Fibroblast of skin of right biceps (primary cell): Measurements from ENCODE around the gene ATP1A4.
A peak's percentile ranks its signal among the peaks of the same experiment; 100 is the strongest.
"Not testable (repeated sequence)": the region's sequence is repeated elsewhere in the genome, so short reads cannot be mapped to it uniquely, and the experiment has no call there.

Source experiments
- DNase-seq: peaks from one replicate; pipeline ENCODE4 v3.0.0-alpha.2; 2013

Gene ATP1A4

DNA sequence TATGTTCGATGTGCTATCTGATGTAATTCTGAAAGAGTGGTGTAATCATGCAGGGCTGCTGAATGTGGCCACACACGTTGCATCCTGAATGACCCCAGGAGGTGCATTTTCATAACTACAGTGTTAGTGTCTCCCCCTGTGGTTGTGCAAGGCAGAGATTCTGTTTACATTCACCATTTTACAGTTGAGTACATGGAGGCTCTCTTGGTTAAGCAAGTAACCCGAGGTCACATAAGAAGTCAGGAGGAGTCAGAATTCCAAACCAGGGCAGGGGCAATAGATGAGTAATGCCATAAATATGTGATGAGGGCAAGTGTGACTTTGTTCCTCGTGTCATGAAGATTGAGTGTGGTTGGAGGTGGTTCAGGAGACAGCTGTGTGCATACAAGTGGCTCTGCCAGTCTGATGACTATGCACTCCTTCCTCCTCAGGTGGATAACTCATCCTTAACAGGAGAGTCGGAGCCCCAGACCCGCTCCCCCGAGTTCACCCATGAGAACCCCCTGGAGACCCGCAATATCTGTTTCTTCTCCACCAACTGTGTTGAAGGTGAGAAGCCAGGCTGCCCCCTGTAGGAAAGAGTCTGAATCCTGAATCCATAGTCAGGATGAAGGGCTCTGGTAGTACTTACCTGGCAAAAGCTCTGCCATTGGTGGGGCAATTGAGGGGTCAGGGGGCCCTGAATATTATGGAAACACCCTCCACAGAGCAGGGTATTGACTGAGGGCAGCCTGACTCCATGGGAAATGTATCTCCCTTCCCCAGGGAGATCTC is 26.5 kb upstream of the ATP1A4 start:
- DNase-seq, result peak; percentile 79

DNA sequence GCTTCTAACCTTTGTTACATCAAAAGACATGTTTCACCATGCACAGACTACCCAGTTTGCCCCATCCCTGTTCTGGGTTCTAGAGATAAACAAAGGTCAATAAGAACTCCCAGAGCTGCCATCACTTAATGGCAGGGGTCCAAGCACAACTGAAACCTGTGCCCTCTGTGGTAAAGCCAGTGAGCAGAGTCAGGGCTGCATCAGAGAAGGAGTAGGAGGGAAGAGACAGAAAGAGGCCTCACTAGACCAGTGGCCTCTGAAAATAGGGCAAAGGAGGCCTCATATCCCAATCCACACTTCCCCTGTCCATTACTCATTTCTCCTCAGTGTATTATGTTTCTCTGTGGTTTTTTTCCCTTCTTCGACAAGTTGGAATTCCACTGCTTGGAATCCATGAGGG is 25.7 kb upstream of the ATP1A4 start:
- peak; percentile 33 for DNase-seq

DNA sequence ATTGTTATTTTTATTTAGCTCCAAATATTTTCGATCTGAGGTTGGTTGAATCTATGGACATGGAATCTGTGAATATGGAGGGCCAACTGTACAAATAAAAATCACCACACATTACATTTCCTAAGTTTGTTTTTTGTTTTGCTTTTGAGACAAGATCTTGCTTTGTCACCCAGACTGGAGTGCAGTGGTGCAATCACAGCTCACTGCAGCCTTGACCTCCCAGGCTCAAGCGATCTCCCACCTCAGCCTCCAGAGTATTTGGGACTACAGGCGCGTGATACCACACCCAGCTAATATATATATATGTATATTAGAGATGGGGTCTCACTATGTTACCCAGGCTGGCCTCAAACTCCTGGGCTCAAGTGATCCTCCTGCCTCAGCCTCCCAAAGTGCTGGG is 25.1 kb upstream of the ATP1A4 start:
- DNase-seq, result not testable (repeated sequence)

DNA sequence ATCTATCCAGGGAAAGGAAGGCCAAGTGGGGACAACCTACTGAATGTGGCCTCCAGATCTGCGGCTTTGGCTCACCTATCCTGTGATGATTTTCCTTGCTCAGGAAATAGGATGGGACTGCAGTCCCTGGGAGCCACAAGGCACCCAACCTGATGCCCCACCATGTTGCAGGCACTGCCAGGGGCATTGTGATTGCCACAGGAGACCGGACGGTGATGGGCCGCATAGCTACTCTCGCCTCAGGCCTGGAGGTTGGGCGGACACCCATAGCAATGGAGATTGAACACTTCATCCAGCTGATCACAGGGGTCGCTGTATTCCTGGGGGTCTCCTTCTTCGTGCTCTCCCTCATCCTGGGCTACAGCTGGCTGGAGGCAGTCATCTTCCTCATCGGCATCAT is 24.0 kb upstream of the ATP1A4 start:
- DNase-seq, result no peak

DNA sequence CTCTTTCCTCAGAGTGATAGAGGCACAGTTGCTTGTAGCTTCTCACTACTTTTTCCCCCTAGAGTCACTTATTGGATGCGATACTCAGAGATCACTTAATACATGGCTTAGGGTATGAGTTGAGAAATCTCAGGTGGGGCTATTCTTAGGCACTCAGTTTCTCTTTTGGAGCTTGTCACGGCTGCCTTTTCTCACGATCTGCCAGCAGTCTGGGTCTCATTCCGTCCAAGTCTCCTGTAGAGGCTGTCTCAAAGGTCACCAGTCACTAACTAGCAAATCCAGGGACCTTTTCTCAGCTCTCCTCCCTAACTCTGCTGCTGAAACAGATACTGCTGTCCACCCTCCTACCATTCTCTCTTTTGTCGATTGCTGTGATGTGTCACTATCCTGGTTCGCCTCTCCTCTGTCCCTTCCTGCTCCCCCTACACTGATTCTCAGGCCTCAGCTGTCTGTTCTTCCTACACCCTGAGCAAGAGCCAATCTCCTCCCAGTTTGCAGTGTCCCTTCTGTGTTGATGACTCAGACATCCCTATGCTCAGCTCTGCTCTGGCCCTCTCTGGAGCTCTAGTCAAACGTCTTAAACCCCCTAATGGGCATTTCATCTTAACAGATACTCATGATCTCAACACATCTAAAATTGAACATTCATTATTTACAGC is 23.4 kb upstream of the ATP1A4 start:
- peak; percentile 49 for DNase-seq

DNA sequence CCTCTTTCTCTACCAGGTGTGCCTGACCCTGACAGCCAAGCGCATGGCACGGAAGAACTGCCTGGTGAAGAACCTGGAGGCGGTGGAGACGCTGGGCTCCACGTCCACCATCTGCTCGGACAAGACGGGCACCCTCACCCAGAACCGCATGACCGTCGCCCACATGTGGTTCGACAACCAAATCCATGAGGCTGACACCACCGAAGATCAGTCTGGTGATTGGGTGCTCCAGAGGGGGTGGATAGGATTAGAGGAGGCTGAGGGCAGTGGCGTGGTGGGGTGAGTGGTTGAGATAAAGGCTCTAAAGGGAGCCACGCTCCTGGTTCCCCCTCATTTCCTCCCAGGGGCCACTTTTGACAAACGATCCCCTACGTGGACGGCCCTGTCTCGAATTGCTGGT is 22.8 kb upstream of the ATP1A4 start:
- DNase-seq, result no peak

DNA sequence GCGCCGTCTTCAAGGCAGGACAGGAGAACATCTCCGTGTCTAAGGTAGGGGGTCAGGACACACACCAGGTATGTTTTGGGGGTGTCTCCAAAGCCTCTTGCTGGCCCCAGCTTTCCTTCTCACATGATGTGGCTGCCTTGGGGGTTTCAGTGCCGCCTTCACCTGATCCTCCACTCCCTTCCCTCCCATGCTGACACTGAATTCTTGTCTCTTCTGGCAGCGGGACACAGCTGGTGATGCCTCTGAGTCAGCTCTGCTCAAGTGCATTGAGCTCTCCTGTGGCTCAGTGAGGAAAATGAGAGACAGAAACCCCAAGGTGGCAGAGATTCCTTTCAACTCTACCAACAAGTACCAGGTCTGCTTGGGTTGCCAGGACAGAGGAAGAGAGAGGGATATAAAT is 22.4 kb upstream of the ATP1A4 start:
- no peak for DNase-seq

DNA sequence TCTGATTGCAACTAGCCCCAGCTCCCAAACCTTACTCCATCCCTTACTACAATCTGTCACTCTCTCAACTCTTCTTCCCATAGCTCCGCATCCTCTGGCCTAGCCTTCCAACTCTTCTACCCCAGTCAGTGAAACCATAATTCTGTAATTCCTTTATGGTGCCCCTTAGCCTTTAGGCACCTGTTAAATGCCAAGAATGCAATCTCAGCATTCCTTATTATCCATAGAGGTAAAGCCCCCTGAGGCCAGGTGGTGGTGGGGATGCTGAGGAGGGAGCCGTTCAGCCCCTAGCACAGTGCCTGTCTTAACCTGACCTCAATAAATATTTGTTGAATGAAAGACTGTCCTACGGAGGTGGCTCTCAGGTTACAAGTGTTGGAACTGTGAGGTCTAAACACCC is 21.8 kb upstream of the ATP1A4 start:
- DNase-seq, result no peak

DNA sequence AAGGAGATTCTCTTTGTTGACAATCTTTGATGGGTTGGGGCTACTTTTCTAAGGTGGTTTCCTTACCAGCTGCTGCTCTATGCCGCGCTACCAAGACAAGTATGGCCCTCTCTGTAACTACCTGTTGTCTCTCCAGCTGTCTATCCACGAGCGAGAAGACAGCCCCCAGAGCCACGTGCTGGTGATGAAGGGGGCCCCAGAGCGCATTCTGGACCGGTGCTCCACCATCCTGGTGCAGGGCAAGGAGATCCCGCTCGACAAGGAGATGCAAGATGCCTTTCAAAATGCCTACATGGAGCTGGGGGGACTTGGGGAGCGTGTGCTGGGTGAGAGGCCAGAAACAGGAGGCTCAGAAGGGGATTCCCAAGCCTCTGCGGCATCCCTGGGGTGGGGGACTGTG is 21.4 kb upstream of the ATP1A4 start:
- no peak for DNase-seq

DNA sequence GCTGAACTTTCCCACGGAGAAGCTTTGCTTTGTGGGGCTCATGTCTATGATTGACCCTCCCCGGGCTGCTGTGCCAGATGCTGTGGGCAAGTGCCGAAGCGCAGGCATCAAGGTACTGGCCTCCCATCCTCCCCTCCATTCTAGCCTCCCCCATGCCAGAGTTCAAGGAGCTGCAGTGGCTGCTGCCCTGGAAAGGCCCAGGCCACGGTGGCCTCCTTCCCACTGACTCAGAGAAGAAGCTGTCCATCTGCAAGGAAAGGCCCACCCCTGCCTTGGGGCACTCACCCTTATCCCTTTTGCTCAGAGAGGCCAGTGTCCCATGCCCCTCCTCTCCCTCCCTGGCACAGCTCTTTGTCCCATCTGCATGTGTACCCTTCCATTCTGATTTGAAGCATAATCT is 20.9 kb upstream of the ATP1A4 start:
- DNase-seq, result no peak

DNA sequence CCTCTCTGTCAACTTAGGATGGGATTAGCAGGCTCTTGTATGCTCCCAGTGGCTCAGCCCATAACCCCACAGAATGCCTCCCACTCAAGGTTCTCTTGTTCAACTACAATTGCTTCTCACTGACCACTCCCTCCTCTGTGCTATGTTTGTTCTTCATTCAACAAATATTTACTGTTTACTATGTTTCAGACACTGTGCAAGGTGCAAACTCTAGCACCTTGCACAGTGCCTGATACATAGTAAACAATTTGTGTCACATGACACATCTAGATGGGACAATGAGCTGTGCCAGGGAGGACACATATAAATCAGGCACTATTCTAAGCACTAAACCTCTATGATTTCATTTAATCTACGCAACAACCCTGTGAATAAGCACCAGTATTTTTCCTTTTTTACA is 20.5 kb upstream of the ATP1A4 start:
- DNase-seq, result no peak

DNA sequence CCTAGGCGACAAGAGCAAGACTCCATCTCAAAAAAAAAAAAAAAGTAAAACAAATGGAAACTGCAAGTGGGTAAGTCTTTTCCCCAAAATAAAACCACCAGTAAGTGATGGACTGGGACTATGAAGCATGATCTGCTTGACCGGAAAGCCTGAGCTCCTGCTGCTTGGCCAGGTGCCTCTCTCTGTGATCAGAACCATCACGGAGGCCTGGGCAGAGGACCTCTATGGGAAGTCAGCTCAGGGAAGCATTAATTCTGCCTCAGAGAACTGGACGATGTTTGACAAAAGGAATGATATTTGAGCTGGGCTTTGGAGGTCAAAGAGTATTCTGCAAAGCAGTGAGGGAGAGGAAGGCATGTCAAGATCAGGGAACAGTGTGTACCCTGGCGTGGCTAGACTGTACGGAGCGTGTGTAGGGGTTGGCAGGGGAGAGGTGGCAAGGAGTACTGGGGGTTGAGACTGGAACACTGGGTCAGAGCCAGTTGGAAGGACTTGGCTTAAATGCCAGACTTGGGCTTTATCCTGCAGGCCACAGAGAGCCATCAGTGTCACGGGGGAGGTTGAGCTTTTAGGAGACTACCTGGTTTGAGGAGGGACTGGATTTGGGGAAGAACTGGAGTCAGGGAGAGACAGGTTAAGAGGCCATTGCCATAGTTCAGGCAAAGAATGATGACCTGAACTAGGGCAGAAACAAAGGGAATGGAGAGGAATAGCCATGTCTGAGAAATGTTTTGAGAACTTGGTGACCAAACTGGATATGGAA is 19.4 kb upstream of the ATP1A4 start:
- DNase-seq, result no peak

DNA sequence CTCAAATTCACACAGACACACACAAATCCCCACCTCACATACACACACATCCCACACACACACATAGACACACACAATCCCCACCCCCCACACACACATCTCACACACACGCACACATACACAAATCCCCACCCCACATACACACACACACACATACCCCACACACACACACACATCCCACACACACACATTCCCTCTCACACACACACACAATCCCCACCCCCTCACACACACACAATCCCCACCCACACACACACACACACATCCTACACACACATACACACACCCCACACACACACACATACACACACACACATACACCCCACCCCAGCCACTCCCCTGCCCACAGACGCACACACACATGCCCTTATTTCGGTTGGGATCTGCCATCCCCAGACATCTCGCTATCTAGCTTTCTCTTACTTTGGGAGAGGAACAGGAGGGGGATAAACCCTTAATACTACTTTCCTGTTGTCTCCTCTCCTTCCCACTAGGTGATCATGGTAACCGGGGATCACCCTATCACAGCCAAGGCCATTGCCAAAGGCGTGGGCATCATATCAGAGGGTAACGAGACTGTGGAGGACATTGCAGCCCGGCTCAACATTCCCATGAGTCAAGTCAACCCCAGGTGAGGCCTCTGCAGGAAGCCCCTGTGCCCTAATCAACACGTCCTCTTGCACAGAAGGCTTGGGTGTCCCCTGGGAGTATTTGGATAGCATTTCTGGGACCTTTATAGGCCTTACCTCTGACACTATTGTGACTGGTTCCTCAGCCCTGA is 17.2 kb upstream of the ATP1A4 start:
- DNase-seq, result no peak

DNA sequence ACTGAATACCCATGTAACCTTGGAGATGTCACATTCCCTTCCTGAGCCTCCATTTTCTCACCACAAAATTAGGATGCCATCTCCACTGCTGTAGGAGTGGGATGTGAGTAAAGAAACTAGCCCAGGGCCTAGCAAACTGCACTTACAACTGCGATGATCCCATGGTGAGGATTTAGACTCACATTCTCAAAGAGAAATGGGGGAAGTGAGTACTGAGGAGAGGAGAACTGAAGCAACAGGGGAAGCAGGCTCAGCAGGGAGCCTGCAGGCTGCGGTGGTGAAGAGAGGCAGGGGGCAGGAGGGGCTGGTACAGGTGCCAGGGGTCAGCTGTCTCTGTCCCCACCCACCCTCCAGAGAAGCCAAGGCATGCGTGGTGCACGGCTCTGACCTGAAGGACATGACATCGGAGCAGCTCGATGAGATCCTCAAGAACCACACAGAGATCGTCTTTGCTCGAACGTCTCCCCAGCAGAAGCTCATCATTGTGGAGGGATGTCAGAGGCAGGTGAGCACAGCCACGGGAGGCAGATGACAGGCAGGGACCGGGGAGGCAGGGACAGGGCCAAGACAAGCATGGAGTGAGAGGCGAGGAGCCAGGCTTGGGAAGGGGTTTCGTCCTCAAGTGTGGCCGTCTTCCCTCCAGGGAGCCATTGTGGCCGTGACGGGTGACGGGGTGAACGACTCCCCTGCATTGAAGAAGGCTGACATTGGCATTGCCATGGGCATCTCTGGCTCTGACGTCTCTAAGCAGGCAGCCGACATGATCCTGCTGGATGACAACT is 16.4 kb upstream of the ATP1A4 start:
- no peak for DNase-seq

DNA sequence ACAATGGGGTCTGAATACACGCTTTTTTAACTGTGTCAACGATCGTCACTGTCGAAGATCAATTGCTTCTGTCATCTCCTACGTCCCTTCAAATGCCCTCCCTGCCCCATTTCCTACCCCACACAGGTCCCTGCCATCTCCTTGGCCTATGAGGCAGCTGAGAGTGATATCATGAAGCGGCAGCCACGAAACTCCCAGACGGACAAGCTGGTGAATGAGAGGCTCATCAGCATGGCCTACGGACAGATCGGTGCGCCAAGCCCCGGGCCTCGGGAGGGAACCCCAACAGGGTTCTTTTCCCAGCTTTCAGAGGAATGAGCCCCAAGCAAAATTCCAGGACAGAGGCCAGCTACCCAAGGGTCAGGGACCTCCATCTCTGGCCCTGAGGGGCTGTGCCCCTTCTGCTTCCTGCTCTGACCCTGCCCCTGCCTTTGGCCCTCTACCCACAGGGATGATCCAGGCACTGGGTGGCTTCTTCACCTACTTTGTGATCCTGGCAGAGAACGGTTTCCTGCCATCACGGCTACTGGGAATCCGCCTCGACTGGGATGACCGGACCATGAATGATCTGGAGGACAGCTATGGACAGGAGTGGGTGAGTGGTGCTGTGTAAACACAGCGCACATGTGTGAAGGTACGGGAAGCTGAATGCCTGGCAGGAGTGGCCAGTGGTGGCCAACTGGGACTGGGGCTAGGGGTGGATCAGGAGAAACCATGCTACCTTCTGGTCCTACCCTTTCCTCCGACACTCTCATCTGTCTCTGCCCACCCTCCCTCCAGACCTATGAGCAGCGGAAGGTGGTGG is 15.1 kb upstream of the ATP1A4 start:
- DNase-seq, result no peak

DNA sequence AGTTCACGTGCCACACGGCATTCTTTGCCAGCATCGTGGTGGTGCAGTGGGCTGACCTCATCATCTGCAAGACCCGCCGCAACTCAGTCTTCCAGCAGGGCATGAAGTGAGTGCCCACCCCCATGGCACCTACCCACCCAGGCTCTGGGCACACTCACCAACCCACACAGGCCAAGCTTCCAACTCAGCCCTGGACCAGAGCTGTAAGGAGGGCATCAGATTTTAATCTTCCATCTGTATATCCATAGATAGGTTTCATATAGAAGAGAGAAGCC is 14.5 kb upstream of the ATP1A4 start:
- no peak for DNase-seq

DNA sequence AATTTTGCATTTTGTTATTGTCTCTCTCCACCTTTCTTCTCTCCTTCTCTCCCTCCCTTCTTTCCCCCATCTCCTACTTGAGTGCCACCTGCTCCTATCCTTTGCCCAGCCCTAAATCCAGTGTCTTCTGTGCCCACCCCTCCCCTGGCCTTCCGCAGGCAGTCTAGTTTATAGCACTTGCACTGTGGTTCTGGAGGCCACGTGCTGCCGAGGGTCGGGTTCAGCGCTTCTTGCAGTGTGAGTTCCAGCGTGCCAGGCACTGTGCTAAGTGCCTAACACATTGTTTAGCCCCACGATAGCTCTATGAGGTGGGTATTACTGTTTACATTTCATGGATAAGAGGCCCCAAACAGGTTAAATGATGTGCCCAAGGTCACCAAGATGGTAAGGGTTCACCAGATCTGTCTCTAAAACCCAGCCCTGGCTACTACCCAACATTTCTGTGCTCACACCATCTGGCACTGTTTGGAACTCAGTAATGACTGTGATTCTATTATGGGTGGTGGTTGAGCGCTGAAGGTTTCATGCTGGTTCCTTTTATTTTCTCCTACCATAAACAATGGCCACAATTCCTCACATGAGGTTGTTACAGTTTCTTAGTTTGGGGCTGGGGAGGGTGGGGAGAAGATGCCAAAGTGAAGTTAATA is 14.1 kb upstream of the ATP1A4 start:
- DNase-seq, result no peak

DNA sequence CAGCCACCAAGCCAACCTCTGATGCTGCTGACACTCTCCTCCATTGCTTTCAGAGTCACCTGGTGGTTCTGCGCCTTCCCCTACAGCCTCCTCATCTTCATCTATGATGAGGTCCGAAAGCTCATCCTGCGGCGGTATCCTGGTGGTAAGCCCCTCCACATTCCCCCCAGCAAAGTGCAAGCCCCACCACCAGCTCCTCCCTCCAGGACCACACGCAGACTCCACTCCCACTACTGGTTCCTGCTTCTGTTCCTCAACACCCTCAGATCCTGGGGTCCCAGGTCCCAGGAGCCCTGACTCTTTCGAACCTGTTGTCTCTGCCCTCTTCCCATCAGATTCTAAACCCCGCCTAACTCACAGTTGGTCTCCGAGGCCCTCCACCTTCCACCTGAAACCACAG is 11.6 kb upstream of the ATP1A4 start:
- DNase-seq, result no peak

DNA sequence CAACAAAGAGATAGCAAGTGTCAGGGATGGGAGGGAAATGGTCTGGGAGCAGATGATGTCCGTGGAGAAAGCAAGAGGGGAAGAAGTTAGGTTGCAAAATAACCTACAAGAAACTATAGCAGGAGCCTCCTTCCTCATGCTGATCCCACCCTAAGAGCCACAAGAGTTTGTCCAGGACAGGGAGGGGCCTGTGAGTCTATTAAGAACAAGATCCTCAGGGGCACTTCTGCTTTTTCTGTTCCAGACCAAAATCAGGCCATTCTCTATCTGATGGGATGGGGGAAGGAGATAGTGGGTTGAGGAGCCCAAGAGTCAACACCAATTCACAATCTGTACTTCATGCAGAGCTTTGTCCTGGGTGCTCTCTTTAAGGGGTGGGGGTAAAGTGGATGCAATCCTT is 7.7 kb upstream of the ATP1A4 start:
- DNase-seq, result no peak

DNA sequence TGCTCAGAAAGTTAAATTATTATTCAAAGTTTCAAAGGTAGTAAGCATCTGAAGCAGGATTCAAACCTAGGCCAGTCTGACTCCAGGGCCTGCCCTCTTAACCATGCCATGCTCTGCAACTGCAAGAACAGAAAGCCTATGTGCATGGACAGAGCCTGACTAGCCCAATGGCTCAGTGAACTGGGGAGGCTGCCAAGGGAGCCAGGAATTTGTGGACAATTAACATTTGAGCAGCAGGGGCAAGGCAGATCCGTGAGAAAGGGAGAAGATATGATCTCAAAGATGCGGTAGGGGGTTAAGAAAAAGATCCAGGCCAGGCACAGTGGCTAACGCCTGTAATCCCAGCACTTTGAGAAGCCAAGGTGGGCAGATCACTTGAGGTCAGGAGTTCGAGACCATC is 6.5 kb upstream of the ATP1A4 start:
- DNase-seq, result peak; percentile 19

DNA sequence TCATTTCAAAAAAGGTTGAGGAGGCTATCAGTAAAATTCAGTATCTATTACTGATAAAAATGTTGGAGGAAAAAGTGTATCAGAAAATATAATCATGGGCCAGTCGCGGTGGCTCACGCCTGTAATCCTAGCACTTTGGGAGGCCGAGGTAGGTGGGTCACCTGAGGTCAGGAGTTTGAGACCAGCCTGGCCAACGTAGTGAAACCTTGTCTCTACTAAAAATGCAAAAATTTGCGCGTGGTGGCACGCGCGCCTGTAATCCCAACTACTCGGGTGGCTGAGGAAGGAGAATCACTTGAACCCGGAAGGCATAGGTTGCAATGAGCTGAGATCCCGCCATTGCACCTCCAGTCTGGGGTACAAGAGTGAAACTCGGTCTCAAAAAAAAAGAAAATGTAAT is 5.3 kb upstream of the ATP1A4 start:
- DNase-seq, result no peak
